Measurements from ENCODE around the gene IGFBP7. TPM values are rescaled to one million over a fixed set of nuclear protein-coding genes. Genes with fewer than 3 reads are reported as not detected.

The IGFBP7 gene
- total and polyA plus RNA-seq, 2 of the 8 experiments (the other 6 are each of a cell fraction or from before 2014, with no cell fraction given) = 0.17 to 0.48 TPM

- Histone ChIP-seq H3K4me3 (ENCODE audit: extremely low read depth in 1 of 4, insufficient read depth in 2 of 4, low read depth in 3 of 4, low read length in 4 of 4) (no peak overlapping the region), H2AK5ac (ENCODE audit: low read depth, low read length) (peak overlapping the region; percentile 65; the same call in 1 of the 2 replicates), H3K9ac (replicated peaks in 1 of 4; ENCODE audit: extremely low read depth in 1 of 4, low read depth in 3 of 4, low read length in 3 of 4) (no peak overlapping the region), H3K27me3 (replicated peaks in 1 of 4; ENCODE audit: control insufficient read depth in 3 of 4, extremely low read depth in 1 of 4, insufficient read depth in 3 of 4, low read length in 3 of 4) (no peaks in the 10 kb centered on the region), H3K4ac (replicated peaks; ENCODE audit: insufficient read length, low read depth, low read length) (no peak overlapping the region), H3K36me3 (ENCODE audit: control insufficient read depth in 2 of 4, insufficient read depth in 4 of 4, low read length in 3 of 4) (no peaks in the 10 kb centered on the region), H3K4me2 (ENCODE audit: insufficient read depth in 1 of 2, low read depth in 2 of 2, low read length in 2 of 2) (no peak overlapping the region), H4K8ac (ENCODE audit: extremely low read depth, insufficient read depth, low read length) (no peak overlapping the region), H3K79me1 (ENCODE audit: low read depth, low read length) (no peaks in the 10 kb centered on the region), H3K56ac (replicated peaks; ENCODE audit: insufficient read length, low read depth, low read length) (no peak overlapping the region), H2AFZ (ENCODE audit: low read length) (no peak overlapping the region; the same call in 1 of the 2 replicates), H2BK12ac (ENCODE audit: low read depth, low read length) (0 out of 2 replicates have a peak overlapping the region, but pooled peaks have one; percentile 32), H3K9me3 (ENCODE audit: insufficient read depth in 2 of 2, low read depth in 1 of 2, low read length in 1 of 2) (no peaks in the 10 kb centered on the region), H4K5ac (ENCODE audit: insufficient read length, low read depth, low read length) (no peak overlapping the region), H2BK20ac (ENCODE audit: low read length) (no peak overlapping the region), H3K27ac (ENCODE audit: low read depth, low read length) (no peak overlapping the region), H2BK5ac (ENCODE audit: low read depth, low read length) (no peak overlapping the region), H3K4me1 (replicated peaks in 1 of 4; ENCODE audit: control insufficient read depth in 3 of 4, insufficient read depth in 4 of 4, low read length in 3 of 4) (peaks cover 5 to 6% (median 6%) of the 10 kb centered on the region in 4 experiments; a peak in 6 of 7 replicates), H3K23me2 (ENCODE audit: low read depth, low read length) (no peaks in the 10 kb centered on the region), H3K18ac (ENCODE audit: extremely low read depth, low read length) (no peak overlapping the region), H4K20me1 (replicated peaks in 1 of 2; ENCODE audit: control insufficient read depth in 1 of 2, insufficient read depth in 2 of 2, low read length in 2 of 2) (no peaks in the 10 kb centered on the region), H3K23ac (ENCODE audit: insufficient read length) (no peak overlapping the region), H2BK120ac (replicated peaks; ENCODE audit: low read depth, low read length) (no peak overlapping the region), H3K14ac (ENCODE audit: insufficient read length) (no peak overlapping the region), H2BK15ac (ENCODE audit: low read length) (no peak overlapping the region), H4K91ac (replicated peaks; ENCODE audit: insufficient read length, low read length) (no peak overlapping the region), H3K79me2 (ENCODE audit: control insufficient read depth in 1 of 2, insufficient read depth in 2 of 2, low read length in 2 of 2) (no peaks in the 10 kb centered on the region)
- CTCF ChIA-PET (ENCODE audit: partially characterized antibody) = interaction anchor here (1.2 kb wide), 1 partner anchor 114 kb away, joined by 4 read pairs; no protein-coding TSS in a partner anchor
- DNase-seq (ENCODE audit: low read depth in 1 of 2, low spot score in 2 of 2) (no peak), FAIRE-seq (no peak)
- POLR2A ChIA-PET (ENCODE audit: partially characterized antibody) = no interaction called here
- WGBS, 2 experiments (ENCODE audit: extremely low coverage in 1 of 2, insufficient coverage in 1 of 2, insufficient read length in 1 of 2, insufficient replicate concordance in 2 of 2, low coverage in 1 of 2, low lambda C conversion rate in 2 of 2, missing lambda C conversion rate in 1 of 2) = 70% methylated on average over 4 of the region's 4 CpGs; no CpG with 5 or more reads in 1 of the 2 experiments
- TF ChIP-seq YY1 (IDR thresholded peaks at IDR 0.05; ENCODE audit: low read depth, low read length) (no peak), EP300 (IDR thresholded peaks at IDR 0.05; ENCODE audit: borderline replicate concordance in 1 of 2, low read depth in 2 of 2, low read length in 2 of 2) (no peak), CHD1 (IDR thresholded peaks at IDR 0.05; ENCODE audit: low read depth, low read length) (no peak)
Measured at GRCh38 chr4:57076646-57077045, 33.5 kb downstream of the IGFBP7 start.
